Measurements from ENCODE around the gene DAAM2.

Gene DAAM2

DNA sequence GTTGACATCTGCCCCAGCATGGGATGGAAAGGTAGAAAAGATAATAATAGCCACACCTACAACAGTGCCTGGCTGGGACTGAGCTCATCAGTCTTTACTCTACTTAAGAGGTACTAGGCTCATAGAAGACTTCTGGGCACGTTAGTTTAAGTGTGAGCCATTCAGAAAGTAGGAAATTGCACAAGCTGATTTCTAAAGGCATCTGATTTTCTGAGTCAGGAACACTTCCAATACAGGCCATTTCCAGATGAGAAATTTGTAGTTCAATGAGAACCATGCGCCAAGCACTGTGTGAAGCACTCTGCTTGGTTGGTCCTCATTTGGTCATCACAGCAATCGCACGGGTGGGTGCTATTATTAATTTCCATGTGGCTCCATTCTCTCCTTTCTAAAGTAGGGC lies 99.8 kb downstream of the DAAM2 start:
- no peak for DNase-seq

DNA sequence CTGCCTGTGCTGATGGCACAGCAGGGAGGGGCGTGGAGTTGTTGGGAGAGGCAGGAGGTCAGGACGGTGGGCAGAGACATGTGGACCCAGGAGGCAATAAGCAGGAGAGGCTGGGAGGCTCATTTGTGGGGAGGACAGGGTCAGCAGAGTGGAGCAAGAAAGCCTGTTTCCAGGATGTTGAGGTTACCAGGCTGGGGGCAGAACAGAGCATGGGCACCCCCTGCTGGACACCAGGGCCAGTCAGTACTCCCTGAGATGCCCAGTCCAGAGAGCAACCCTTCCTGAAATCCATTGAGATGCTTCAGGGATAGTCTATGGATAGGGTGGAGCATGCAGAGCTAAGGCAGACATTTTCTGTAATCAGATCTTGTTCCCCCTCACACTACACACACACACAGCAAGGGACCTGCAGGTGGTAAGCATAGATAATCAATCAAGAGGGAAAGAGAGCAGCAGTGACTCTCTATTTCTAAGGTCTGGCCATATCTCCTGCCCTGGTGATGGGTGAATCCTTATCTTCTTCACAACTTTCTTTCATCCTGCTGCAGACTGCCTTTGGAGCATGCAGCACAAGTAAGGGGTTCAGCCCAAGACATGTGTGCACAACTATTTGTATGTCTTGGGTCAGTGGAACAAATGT lies 100.4 kb downstream of the DAAM2 start:
- peak; percentile 17 for DNase-seq

- DNase-seq: no peak
Measured at GRCh38 chr6:39893286-39893685, 101.1 kb downstream of the DAAM2 start.

DNA sequence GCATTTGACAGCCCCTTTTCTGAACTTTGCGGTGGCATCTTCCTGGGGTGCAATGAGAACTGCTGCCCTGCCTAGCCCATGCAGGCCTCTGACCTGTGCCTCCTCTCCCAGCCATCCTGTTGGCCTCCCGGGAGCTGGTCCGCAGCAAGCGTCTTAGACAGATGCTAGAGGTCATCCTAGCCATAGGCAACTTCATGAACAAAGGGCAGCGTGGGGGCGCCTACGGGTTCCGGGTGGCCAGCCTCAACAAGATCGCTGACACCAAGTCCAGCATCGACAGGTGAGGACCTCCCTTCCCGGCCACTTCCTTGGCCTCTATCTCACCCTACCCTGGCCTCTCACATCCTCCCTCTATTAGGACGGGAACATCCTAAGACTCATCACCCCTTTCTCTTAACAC lies 104.5 kb downstream of the DAAM2 start:
- DNase-seq: no peak

DNA sequence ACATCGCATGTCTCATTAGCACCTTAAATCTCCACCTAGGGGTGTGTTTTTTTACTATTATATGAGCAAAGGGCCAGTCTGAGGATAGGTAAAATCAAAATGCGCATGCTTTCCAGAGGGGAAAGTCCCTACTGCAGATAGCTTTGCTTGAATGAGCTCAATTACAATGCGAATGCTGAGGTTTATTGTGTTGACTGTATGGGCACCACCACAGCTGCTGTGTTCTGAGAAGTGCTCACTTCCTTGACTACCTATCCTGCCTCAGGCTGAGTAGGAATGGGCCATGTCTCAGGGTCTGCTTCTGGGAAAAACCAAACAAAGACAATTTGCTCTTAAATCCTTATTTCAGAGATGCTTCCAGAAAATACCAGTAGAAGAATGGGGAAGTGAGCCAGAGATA lies 105.5 kb downstream of the DAAM2 start:
- peak; percentile 80 for DNase-seq

GRCh38 chr6:39898625-39899024 lies 106.4 kb downstream of the DAAM2 start:
- DNase-seq: no peak

DNA sequence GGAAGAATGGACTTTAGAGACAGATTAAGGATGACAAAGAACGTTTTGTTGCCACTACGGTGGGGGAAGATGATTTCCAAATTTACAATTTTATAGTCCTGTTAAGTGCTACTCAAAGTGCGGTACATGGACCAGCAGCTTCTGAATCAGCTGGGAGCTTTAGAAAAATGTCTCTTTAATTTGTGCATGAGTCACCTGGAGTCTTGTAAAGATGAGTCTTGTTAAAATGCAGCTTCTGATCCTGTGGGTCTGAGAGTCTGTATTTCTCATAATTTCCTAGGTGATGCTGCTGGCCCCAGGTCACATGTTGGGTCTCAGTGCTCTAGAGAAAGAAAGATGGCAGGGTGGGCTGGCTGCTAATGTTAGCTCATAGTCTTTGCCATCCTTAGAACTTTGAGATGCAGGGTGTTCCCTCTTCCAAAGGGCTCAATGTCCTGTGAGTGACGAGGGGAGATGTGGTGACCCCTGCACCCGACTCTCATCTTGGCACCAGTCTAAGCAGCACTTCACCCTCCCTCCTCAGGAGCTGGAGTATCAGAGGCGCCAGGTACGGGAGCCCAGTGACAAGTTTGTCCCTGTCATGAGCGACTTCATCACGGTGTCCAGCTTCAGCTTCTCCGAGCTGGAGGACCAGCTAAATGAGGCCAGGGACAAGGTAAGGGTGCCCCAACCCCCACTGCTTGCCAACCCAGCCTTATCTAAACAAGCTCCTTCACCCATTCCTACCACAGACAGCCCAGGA lies 107.5 kb downstream of the DAAM2 start:
- DNase-seq: no peak

DNA sequence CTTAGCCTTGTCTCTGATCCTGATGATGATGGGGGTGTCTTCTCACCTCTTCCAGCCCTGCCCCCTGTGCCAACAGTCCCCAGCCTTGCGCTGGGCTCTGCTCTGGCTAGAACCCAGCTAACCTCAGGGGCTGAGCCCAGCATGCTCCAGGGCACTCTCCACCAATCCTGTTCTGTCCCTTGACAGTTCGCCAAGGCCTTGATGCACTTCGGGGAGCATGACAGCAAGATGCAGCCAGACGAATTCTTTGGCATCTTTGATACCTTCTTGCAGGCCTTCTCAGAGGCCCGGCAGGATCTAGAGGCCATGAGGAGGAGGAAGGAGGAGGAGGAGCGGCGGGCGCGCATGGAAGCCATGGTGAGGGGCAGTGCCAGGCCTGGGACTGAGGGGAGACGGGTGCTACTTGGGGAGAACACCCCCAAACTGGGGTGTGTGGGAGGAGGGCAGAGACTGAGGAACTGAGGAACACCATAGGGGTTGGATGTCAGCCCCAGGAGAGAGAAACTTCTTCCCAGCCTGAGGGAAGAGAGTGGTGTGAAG lies 109.0 kb downstream of the DAAM2 start:
- no peak for DNase-seq

DNA sequence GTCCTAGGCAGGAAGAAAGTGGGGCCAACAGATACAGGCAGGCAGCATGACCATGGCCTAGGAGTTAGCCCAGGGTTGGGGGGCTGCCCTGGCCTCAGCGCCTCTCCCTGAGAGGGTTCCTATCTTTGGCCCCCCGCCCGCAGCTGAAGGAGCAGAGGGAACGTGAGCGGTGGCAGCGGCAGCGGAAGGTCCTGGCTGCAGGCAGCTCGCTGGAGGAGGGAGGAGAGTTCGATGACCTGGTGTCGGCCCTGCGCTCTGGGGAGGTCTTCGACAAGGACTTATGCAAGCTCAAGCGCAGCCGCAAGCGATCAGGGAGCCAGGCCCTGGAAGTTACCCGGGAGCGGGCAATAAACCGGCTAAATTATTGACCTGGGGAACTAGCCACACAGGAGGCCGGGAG lies 109.5 kb downstream of the DAAM2 start:
- DNase-seq: no peak

DNA sequence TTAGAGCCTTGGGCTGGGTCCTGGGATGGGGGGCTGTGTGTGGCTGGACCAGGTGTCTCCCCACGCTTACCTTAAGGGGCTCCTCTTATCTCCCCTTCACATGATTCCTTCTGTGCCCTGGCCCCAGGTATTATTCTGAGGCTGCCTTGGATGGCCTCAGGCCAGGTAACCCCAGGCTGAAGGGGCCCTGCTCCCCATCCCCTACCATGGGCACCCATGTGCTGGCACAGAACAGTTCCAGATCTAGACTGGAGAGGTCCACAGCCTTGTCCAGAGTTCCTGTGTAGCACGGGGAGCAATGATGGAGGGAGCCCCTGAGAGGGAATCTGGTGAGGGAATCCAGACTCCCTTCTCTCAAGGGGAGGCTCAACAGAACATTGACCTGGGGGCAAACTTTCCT lies 110.0 kb downstream of the DAAM2 start:
- no peak for DNase-seq

GRCh38 chr6:39902786-39903465 lies 110.8 kb downstream of the DAAM2 start:
- no peak for DNase-seq

DNA sequence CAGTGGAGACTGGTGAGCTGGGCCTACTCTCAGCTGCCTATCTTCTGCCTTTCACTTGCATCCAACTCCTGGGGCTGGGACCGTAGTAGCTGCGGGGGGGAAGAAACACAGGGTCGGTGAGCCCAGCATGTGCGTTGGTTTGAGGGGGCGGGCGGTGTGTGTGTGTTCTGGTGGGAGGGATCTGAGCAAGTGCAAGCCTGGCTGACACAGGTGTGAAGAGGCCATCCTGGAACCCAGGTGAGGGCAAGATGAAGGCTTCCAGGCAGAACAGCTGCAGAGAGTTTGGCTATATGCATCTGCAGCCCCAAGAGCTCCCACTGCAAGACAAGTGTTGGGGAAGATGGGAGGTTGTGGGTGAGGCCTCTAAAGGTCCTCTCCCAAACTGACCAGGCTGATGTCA lies 111.5 kb downstream of the DAAM2 start:
- no peak for DNase-seq

DNA sequence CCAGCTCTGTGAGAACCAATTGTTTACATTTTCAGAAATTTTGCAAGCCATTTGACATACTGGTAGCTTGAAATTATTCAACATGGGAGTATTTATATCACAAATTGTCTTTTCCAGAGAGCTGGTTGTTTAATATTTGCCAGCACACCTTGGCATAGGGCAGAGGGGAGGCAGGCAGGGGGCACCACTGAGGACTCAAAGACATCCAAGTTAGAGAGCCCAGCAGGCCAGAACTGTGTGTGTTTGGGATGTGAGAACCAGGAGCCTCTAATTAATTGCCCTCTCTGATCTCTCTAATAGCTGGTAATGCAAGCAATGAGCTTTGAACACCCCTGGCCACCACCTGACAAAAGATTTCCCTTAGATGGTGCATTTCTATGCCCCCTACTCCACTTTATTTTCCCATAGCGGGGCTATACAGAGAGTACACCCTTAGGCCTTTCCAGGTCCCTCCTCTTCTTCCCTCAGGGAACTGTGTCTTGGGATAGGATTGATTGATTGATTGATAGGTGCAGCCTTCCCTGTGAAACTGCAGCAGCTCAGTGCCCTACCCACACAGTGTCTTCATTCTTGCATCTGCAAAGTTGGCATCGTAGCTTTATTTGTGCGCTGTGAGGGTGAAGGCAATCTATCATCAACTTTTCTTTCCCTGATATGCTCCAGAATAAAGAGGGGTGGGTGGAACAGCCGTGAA lies 112.9 kb downstream of the DAAM2 start:
- no peak for DNase-seq

DNA sequence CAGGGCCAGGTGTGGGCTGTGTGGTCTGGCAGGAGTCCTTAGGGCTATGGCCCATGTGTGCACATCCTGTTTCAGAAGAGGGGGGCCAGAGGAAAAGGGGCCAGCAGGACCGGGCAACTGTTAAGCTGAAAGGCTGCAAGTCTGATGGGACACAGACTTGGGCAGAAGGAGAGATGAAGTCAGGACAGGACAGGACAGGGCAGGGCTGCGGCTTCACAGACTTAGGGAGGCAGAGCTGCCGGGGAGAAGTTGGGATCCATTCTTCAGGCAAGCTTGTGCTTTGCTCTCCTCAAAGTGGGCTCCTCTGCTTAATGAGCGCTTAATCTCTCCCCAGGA lies 113.4 kb downstream of the DAAM2 start:
- DNase-seq: no peak

- DNase-seq: no peak
Measured at GRCh38 chr6:39906318-39906761, 114.2 kb downstream of the DAAM2 start.

GRCh38 chr6:39907871-39908575 lies 115.8 kb downstream of the DAAM2 start:
- DNase-seq: no peak

DNA sequence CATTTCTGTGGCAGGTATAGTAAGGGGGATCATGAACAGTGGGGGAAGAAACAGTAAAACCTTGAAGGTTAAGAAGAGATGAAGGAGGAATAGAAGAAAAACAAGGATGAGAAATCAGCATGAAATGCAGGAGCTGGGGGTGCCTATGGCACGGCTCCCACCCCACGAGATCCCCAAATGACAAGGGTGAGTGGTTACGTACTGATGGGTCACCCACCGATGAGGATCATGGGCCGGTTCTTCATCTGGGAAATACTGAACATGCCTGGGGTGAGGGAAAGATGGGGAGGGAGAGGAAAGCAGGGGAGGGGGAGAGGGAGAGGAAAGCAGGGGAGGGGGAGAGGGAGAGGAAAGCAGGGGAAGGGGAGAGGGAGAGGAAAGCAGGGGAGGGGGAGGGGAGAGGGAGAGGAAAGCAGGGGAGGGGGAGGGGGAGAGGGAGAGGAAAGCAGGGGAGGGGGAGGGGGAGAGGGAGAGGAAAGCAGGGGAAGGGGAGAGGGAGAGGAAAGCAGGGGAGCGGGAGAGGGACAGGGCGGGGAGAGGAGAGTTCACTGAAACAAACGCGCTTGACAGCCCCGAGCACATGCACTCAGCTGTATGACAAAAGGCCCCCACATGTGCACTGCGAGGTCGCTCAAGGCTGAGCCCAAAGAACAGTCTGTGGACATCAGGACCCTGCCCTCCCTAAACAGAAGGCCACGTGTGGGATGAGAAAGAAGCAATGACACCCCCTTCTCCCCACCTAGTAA lies 116.8 kb downstream of the DAAM2 start:
- no peak for DNase-seq

GRCh38 chr6:39909701-39910100 lies 117.5 kb downstream of the DAAM2 start:
- no peak for DNase-seq

DNA sequence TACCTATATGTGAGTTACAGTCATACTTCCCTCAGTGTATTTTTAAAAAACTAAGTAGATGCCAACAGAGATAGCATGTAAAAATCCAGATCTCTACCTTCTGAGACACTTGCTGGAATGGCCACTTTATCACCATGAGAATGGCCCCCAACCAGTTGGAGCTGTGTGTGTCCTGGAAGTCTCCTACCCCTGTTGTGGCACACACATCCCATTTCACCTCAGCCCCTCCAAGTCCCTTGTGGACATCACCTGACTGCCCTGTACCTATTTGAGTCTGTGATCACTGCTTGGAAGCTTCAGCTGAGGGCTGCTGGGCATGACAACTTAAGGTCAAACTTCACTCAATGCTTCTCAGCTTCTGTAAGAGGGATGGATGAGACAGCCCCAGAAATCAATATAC lies 118.0 kb downstream of the DAAM2 start:
- DNase-seq: no peak

- DNase-seq: no peak
Measured at GRCh38 chr6:39910744-39911143, 118.6 kb downstream of the DAAM2 start.

GRCh38 chr6:39911513-39912125 lies 119.4 kb downstream of the DAAM2 start:
- DNase-seq: no peak

DNA sequence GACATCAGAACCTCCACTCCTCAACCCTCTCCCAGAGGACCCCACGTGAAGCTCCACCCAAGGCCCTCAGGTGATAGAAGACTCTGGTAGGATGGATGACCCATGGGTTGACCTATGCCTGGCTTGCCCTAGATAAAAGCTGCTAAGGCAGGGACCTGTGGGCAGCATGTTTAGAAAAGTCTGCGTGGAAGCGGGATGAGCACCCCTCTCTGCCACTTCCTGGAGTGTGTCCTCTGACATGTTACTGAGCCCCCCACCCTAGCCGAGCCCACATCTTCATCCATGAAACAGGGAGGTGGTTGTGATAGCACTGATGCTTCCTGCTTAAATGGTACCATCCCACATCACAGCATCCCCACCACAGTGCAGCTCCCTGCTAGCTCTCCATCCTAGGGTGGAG lies 120.3 kb downstream of the DAAM2 start:
- DNase-seq: no peak

Data from DMS153 (cell line).